GM20000 (cell line): ENCODE data around the gene DENND1A.

Source experiments
- DNase-seq: peaks from one replicate; pipeline ENCODE4 v3.0.0; 2012; ENCODE audit warnings: low spot score
- CTCF ChIP-seq: IDR thresholded peaks from 2 replicates; pipeline ENCODE4 v1.5.1; 2012; ENCODE audit warnings: mild to moderate bottlenecking, control low read depth; ENCODE audit errors: extremely low read depth, missing control alignments

DENND1A gene

DNA sequence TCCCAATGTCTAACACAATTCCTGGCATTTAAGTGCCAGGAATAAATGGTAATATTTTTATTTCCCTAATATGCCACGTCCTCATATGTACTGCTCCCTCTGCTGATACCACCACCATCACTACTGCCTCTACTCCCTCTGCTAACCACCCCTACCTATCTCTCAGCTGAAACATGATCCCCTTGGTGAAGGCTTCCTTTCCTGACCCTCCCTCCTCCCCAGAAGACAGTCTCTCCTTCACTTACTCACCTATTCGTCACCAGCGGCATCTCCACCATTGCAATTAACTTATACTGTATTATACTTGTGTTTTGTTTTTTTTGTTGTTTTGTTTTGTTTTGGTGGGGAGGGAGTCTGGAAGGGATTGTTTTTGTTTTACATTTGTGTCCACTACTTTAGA, 4.8 kb downstream of the DENND1A start:
- DNase-seq = no peak

DNA sequence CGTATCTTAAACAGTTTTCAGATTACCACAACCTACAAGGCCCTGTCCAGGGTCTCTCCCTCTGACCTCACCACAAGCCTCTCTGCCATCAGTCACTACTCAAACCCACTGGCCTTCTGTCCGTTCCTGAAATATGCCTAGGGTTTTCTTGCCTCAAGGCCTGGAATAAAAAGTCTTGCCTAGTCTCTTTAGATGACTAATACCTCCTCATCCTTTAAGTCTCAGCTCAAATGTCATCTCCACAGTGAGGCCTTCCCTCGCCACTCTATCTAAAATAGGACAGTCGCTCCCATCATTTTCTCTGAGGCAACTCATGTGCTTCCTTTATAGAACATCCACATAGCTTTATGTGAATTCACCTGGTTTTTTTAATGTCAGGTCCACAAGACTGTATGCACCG, 5.2 kb downstream of the DENND1A start:
- TF ChIP-seq CTCF = no peak
- no peak for DNase-seq

More for the DNA sequence above, 4.8 kb downstream of the DENND1A start:
- TF ChIP-seq CTCF = no peak

DNA sequence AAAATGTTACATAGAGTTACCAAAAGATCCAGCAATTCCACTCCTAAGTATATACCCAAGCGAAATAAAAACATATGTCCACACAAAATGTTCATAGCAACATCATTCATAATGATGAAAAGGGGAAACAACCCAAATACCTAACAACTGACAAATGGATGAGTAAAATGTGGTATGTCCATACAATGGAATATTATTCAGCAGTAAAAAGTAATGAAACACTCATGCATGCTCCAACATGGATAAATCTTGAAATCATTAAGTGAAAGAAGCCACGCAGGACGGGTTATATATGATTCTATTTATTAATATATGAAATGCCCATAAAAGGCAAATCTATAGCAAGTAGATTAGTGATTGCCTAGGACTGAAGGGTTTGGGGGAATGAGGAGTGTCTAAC, 6.0 kb downstream of the DENND1A start:
- no peak for DNase-seq
- TF ChIP-seq CTCF = no peak

DNA sequence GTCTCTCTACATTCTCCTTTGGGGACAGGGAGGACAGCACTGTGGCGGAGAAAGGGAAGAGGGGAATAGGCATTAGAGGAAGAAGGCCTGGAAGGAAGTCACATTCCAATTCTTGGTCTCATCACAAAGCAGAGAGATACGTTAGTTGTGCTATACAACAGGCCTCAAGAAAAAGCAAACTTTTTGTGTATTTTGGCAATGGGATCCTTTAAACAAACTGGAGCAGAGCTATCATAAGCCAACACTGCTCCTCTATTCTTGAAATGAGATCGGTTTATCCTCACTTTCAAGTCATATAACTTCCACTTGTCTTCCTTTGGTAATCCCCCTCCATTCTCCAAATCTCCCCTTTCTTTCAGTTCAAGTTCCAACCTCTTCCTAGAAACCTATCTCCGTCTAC, 6.5 kb downstream of the DENND1A start:
- TF ChIP-seq CTCF = no peak
- no peak for DNase-seq

DNA sequence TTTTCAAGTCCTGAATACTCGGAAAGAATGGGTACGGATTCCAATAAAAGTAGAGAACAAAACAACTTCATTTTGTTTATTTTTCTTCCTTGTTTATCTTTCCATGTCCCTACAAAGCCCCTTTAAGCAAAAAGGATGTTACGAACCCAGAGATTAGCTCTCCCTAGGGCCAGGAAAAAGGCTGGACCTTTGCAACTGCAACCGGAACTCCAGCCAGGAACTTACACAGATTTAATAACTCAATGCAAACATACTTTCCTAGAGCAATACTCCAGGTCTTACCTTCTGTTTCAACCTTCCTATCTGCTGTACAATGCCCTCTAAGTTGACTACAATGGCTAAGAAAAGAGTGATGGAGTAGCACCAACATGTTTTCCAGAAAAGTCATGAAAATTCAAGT, 7.0 kb downstream of the DENND1A start:
- TF ChIP-seq CTCF = no peak

GRCh38 chr9:123922431-123922830, 7.5 kb downstream of the DENND1A start:
- TF ChIP-seq CTCF = no peak

More for the DNA sequence above, 7.0 kb downstream of the DENND1A start:
- DNase-seq = no peak

GRCh38 chr9:123914517-123915196, 15.3 kb downstream of the DENND1A start:
- no peak for DNase-seq
- TF ChIP-seq CTCF = no peak

More at GRCh38 chr9:123922431-123922830, 7.5 kb downstream of the DENND1A start:
- no peak for DNase-seq
